Calu3 (cell line): Measurements from ENCODE around the gene MAN1B1. TPM values are rescaled to one million over a fixed set of nuclear protein-coding genes. Genes with fewer than 3 reads are reported as not detected.

Source experiments
- BruUV-seq: library from RNA; stranded (reverse); fragments of 400-500 nt; replicated peaks from 2 replicates; lab custom pipeline; 2021; lab: Mats Ljungman, UMichigan
- CTCF ChIA-PET: fragments of 300-600 bp; sonication (Branson Sonifier 250); formaldehyde crosslinking; loops from one replicate; lab custom pipeline; 2022; ENCODE audit warnings: antibody characterized with exemption; lab: Charles Lee
- DNase-seq: peaks from one replicate; pipeline ENCODE4 v3.0.0; 2022
- H3K27ac Mint-ChIP-seq: one replicate; pipeline ENCODE4 v1.8.0; 2022; ENCODE audit warnings: mixed read lengths; ENCODE audit not compliant: unreplicated experiment
- H3K27me3 Mint-ChIP-seq: one replicate; pipeline ENCODE4 v1.8.0; 2022; ENCODE audit warnings: mixed read lengths; ENCODE audit not compliant: unreplicated experiment
- H3K36me3 Mint-ChIP-seq: one replicate; pipeline ENCODE4 v1.8.0; 2022; ENCODE audit warnings: mild to moderate bottlenecking, moderate library complexity, mixed read lengths; ENCODE audit not compliant: insufficient read depth, unreplicated experiment
- H3K4me1 Mint-ChIP-seq: one replicate; pipeline ENCODE4 v1.8.0; 2022; ENCODE audit warnings: mild to moderate bottlenecking, low read depth, mixed read lengths; ENCODE audit not compliant: unreplicated experiment
- H3K4me3 Mint-ChIP-seq: one replicate; pipeline ENCODE4 v1.8.0; 2022; ENCODE audit warnings: mild to moderate bottlenecking, low read depth, moderate library complexity, mixed read lengths; ENCODE audit not compliant: unreplicated experiment
- H3K9me3 Mint-ChIP-seq: one replicate; pipeline ENCODE4 v1.8.0; 2022; ENCODE audit warnings: low read depth, mixed read lengths; ENCODE audit not compliant: unreplicated experiment
- intact Hi-C: fragments of 100-400 bp; cut with micrococcal nuclease; formaldehyde crosslinking; loops from one replicate; pipeline ENCODE4 v1.10.0; 2022; ENCODE audit not compliant: unreplicated experiment
- total RNA-seq: library from RNA; stranded (reverse); gene quantifications from 2 replicates; pipeline ENCODE4 v1.2.3, GENCODE V29; 2022
- TF ChIP-seq, protein P1 (sequence below): fragments of 200-600 bp; IDR thresholded peaks from one replicate; pipeline ENCODE4 v1.8.0; 2022; ENCODE audit warnings: antibody characterized with exemption; ENCODE audit not compliant: unreplicated experiment

Gene MAN1B1
- total RNA-seq, 1 experiment from 2014 or later, result 61.4 TPM

GRCh38 chr9:137084526-137084925 lies 2.3 kb upstream of the MAN1B1 start:
- peaks cover 6% of the 10 kb centered on the region for H3K4me1 Mint-ChIP-seq
- no TSS peak for BruUV-seq
- CTCF ChIA-PET, result interaction anchor here (0.6 to 1.2 kb wide), 3 partner anchors 38 to 412 kb away, joined by 3 to 5 read pairs (median 3); no protein-coding TSS in a partner anchor
- H3K27ac Mint-ChIP-seq, result no peak overlapping the region
- no peak overlapping the region for H3K4me3 Mint-ChIP-seq
- intact Hi-C loops, result no loop called here
- H3K27me3 Mint-ChIP-seq, result no peaks in the 10 kb centered on the region
- TF ChIP-seq, protein P1, sequence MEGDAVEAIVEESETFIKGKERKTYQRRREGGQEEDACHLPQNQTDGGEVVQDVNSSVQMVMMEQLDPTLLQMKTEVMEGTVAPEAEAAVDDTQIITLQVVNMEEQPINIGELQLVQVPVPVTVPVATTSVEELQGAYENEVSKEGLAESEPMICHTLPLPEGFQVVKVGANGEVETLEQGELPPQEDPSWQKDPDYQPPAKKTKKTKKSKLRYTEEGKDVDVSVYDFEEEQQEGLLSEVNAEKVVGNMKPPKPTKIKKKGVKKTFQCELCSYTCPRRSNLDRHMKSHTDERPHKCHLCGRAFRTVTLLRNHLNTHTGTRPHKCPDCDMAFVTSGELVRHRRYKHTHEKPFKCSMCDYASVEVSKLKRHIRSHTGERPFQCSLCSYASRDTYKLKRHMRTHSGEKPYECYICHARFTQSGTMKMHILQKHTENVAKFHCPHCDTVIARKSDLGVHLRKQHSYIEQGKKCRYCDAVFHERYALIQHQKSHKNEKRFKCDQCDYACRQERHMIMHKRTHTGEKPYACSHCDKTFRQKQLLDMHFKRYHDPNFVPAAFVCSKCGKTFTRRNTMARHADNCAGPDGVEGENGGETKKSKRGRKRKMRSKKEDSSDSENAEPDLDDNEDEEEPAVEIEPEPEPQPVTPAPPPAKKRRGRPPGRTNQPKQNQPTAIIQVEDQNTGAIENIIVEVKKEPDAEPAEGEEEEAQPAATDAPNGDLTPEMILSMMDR, result no peak
- peaks cover 47% of the 10 kb centered on the region for H3K36me3 Mint-ChIP-seq
- no peaks in the 10 kb centered on the region for H3K9me3 Mint-ChIP-seq
- no peak for DNase-seq

GRCh38 chr9:137085920-137086530 lies 760 bp upstream of the MAN1B1 start:
- H3K4me1 Mint-ChIP-seq, result peaks cover 6% of the 10 kb centered on the region
- peak overlapping the region; percentile 79 for H3K4me3 Mint-ChIP-seq
- TSS peak; percentile 84 for BruUV-seq
- CTCF ChIA-PET, result interaction anchor here (0.6 to 1.3 kb wide), 8 partner anchors 15 to 753 kb away, joined by 3 to 12 read pairs (median 4); partner anchors contain the start of gene SAPCD2
- intact Hi-C loops, result no loop called here
- peaks cover 49% of the 10 kb centered on the region for H3K36me3 Mint-ChIP-seq
- H3K27ac Mint-ChIP-seq, result peak overlapping the region; percentile 92
- H3K27me3 Mint-ChIP-seq, result no peaks in the 10 kb centered on the region
- no peak for DNase-seq
- no peaks in the 10 kb centered on the region for H3K9me3 Mint-ChIP-seq
- TF ChIP-seq, protein P1, result no peak

GRCh38 chr9:137087409-137087925 lies 682 bp downstream of the MAN1B1 start:
- H3K27ac Mint-ChIP-seq, result no peak overlapping the region
- no peak for DNase-seq
- peaks cover 49% of the 10 kb centered on the region for H3K36me3 Mint-ChIP-seq
- BruUV-seq, result no TSS peak
- no peaks in the 10 kb centered on the region for H3K9me3 Mint-ChIP-seq
- H3K4me3 Mint-ChIP-seq, result peak overlapping the region; percentile 79
- no peaks in the 10 kb centered on the region for H3K27me3 Mint-ChIP-seq
- H3K4me1 Mint-ChIP-seq, result peaks cover 6% of the 10 kb centered on the region
- TF ChIP-seq, protein P1, result no peak
- intact Hi-C loops, result no loop called here
- CTCF ChIA-PET, result interaction anchor here (1.2 to 1.6 kb wide), 2 partner anchors 17 to 41 kb away, joined by 8 to 10 read pairs; partner anchors contain the start of genes NPDC1 and SAPCD2

GRCh38 chr9:137088121-137088520 lies 1.3 kb downstream of the MAN1B1 start:
- Mint-ChIP-seq H3K36me3 (peaks cover 48% of the 10 kb centered on the region), H3K27ac (no peak overlapping the region), H3K27me3 (no peaks in the 10 kb centered on the region), H3K4me3 (peak overlapping the region; percentile 79), H3K9me3 (no peaks in the 10 kb centered on the region), H3K4me1 (peaks cover 6% of the 10 kb centered on the region)
- CTCF ChIA-PET, result interaction anchor here (1.6 kb wide), 1 partner anchor 42 kb away, joined by 8 read pairs; the partner anchor contains the start of gene NPDC1
- DNase-seq, result no peak
- BruUV-seq, result no TSS peak
- intact Hi-C loops, result no loop called here
- TF ChIP-seq, protein P1, result no peak
